Stimulated activated CD4-positive, alpha-beta T cell treated with anti-CD3 and anti-CD28 coated beads, Interleukin-1b, Interleukin-23, amount 100 ng/mL, for 24 hours (primary cell): ENCODE data around the gene HPN.
"Not testable (repeated sequence)": the region's sequence is repeated elsewhere in the genome, so short reads cannot be mapped to it uniquely, and the experiment has no call there.

Experiments
- DNase-seq, 4 experiments: peaks; one replicate each; pipeline ENCODE4 v3.0.0-alpha.2; 2020; ENCODE audit warnings: low read depth in 4 of 4, low spot score in 1 of 4

Gene HPN

DNA sequence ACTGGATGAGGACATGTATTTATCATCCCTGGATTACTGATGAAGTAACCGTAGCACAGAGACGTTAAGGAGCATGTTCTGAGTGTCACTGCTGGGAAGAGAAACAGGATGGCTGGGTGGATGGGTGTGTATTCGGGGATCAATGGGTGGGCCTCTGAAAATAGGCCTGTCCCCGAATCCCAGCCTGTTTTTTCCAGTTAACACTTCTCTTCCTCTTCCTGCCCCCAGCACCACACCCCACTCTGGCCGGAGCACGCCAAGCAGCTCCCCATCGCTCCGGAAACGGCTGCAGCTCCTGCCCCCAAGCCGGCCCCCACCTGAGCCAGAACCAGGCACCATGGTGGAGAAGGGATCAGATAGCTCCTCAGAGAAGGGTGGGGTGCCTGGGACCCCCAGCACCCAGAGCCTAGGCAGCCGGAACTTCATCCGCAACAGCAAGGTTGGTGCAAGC is 32.6 kb upstream of the HPN start:
- no peak for DNase-seq

DNA sequence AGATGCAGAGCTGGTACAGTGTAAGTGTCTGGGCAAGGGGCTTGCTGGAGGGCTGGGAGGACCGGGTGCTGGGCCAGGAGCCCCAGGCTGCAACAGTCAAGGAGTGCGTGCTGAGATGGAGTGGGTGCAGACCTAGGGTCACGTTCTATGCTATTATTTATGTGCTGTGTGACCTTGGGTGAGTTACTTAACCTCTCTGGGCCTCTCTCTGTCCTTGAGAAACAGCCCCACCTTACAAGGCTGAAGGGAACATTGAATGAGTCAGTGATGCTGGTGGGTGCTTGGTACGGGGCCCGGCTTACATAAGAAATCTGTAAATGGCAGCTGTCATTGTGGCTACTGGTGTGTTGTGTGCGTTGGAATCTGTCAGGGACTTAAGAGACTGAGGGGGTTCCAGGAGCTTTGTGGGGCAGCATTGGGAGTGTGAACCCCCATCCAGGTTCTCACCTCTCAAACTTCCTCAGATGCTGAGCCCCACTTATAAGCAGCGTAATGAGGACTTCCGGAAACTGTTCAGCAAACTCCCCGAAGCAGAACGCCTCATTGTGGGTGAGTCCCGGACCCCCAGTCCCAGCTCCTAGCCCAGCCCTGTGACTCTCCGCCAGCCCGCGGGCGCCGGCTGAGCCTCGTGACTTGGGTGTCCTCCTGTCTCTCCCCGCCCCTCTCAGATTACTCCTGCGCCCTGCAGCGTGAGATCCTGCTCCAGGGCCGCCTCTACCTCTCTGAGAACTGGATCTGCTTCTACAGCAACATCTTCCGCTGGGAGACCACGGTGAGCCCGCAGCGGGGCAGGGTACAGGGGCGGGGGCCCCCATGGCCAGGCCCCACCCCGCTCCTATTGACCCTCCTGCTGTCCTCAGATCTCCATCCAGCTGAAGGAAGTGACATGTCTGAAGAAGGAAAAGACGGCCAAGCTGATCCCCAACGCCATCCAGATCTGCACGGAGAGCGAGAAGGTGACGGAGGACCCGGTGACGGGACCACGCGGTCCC is 31.8 kb upstream of the HPN start:
- DNase-seq, result no peak

DNA sequence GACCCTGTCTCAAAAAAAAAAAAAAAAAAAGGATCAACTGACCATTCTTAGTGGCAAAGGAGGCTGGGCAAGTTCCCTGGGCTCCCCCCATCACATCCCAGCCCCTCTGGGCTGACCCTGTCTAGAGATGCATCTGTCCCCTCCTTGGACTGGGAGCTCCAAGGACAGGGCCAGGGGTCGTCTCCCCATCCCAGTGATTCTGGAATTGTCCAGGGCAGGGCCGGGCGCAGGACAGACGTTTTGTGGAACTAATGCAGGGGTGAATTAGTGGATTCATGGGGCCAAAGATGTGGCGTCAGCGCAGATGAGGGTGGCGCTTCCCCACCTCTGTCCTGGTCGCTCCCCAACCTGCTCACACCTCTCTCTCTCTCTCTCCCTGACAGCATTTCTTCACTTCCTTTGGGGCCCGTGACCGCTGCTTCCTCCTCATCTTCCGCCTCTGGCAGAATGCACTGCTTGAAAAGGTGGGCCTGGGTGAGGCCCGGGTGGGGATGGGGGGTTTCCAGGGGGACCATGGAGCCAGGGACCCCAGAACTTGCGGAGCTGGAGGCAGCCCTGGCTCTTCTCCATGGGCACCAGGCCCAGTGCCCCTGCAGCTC is 30.3 kb upstream of the HPN start:
- no peak for DNase-seq

GRCh38 chr19:35011737-35012682 is 29.5 kb upstream of the HPN start:
- DNase-seq, result no peak

DNA sequence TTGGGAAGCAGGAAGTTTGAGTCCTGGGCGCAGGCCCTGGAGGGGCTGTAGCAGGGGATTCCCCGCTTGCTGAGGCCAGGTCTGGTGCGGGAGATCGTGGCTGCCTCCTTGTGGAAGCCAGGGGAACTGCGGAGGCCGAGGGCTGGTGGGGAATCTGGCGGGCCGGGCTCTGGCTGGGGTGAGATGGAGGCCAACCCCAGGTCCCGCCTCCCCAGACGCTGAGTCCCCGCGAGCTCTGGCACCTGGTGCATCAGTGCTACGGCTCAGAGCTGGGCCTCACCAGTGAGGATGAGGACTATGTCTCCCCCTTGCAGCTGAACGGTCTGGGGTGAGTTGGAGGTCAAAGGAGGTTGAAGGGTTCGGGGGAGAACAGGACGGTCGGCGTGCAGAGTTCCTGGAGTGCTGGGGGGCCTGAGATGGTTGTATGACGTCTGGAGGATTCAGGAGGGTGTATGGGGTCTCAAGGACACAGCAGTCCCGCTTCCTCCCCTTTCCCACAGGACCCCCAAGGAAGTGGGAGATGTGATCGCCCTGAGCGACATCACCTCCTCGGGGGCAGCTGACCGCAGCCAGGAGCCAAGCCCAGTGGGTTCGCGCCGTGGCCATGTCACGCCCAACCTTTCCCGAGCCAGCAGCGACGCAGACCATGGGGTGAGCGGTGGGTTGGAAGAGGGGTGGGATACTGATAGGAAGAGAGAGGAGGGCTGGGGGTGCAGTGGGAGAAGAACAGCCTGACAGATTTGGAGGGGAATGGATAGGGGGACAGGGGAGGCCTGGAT is 28.3 kb upstream of the HPN start:
- DNase-seq, result peak; percentile 65 to 73 (median 70)

DNA sequence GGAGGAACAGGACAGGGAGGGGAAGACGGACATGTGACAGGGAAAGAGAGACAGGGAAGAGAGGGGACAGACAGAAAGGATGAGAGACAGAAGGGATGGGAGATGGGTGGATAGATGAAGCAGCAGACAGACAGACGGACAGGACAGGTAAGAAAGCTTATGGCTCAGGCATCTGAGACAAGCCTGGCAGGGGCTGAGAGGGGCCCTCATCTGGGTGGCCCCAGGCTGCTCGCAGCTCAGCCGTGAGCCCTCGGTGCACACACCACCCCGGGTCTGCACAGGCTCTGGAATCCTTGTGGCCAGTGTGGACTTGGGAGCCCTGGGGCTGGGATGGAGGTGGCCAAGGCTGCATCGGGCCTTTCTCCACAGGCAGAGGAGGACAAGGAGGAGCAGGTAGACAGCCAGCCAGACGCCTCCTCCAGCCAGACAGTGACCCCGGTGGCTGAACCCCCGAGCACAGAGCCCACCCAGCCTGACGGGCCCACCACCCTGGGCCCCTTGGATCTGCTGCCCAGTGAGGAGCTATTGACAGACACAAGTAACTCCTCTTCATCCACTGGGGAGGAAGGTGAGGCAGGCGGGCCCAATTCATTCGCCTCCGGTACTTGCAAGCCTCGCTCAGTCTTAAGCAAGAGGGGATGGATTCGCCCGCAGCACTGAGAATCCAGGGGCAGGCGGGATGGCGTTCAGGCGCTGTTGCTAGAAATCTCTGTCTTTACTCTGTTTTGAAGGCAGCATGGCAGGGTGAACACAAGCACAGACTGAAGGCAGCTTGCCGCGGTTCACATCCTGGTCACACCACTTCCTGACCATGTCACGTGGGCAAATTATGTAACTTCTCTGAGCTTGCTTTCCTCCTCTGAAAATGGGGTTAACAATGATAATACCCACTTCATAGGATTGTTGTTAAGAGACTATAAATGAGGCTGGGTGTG is 27.4 kb upstream of the HPN start:
- DNase-seq, result no peak

- DNase-seq, result not testable (repeated sequence)
These were observed 26.7 kb upstream of the HPN start for GRCh38 chr19:35014774-35015173.

DNA sequence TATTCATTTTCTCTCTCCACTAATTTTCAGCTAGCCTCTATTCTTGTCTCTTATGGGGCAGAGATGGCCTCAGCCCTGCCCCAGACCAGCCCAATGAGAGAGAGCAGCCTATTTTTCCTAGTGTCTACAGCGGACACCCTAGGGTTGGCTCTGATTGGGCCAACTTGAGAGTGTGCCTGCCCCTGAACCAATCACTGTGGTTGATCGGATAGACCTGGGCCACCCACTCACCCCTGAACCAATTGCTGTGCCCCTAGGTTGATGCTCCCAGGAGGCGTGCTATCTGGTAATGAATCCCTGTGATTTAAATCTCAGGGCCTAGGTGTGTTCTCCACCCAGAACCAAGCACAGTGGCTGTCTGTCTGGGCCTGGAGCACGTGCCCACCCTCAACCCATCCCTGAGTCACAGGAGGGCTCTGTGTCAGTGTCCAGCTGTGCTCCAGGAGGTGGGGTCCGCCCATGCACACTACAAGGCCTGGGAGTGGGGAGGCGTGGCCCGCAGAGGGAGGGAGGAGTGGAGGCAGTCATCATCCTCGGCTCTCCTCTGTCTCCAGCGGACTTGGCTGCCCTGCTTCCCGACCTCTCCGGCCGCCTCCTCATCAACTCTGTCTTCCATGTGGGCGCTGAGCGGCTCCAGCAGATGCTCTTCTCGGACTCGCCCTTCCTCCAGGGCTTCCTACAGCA is 26.1 kb upstream of the HPN start:
- no peak for DNase-seq

DNA sequence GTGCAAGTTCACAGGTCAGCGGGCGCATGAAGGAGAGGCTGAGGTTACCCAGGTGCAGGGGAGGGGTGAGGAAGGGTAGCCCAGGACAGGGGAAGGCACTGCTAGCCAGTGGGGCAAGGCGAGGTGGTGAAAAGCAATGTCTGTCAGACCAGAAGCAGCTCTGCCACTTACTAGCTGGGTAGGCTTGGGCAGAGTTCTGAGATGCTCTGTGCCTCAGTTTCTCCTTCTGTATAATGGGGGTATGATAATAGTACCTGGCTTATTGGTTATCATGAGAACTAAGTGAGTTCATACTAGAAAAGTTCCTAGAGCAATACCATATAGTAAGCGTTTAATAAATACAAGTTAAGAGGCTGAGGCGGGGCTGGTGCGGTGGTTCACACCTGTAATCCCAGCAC is 25.6 kb upstream of the HPN start:
- no peak for DNase-seq

DNA sequence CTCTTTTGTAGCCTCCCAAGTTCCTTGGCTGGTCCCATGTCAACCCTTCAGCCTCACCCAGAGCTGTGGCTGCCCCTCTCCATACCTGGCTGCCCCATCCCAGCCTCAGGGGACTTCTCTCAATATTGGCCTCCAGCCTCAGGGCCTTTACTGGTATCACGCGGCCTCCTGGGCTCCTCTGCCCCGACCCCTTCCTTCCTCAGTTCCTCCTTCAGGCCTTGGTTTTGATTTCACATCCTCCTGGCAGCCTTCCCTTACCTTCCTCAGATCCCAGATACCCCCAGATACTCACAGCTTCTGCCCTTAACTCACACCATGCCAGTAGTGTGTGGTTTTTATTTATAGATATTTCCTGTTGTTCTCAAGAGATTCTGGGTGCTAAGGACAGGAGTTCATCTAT is 24.0 kb upstream of the HPN start:
- no peak for DNase-seq

DNA sequence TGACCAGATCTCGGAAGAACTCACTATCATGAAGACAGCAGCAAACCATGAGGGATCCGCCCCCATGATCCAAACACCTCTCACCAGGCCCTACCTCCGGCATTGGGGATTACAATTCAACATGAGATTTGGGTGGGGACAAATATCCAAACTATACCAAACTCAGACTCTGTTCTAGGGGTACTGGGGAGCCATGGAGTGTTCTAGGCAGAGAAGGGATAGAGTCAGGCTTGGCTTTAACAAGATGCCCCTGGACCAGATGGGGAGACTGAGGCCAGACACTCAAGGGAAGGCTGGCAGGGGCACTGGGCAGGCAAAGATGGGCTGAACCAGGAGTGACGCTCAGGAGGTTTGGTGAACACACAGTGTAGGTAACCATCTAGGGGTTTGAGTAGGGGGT is 23.1 kb upstream of the HPN start:
- DNase-seq, result no peak

DNA sequence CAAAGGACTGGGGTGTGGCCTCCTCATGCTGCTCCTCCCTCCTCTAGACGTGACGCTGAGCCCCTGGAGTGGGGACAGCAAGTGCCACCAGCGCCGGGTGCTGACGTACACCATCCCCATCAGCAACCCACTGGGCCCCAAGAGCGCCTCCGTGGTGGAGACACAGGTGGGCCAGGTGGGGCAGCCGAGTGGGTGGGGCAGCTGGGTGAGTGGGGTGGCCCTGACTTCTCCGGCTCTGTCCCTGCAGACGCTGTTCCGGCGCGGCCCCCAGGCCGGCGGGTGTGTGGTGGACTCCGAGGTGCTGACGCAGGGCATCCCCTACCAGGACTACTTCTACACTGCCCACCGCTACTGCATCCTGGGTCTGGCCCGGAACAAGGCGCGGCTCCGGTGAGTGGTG is 22.4 kb upstream of the HPN start:
- no peak for DNase-seq

DNA sequence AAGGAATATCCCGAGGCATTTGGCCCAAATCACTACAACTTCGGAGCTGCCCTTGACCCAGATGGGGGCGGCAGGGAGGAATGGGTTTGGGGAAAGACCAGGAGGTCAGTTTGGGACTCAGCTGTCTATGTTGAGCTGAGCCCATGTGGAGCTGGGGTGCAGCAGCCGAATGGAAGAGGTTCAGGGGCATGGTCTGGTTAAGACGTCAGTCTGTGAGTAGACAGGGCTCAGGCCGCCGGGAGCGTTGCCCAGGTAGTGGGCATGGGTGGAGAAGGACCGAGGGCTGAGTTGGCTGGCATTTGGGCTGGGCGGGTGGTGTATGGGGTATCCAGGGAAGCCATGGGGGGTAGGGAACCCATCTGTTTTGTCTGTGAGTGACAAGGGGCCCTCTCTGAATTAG is 20.5 kb upstream of the HPN start:
- DNase-seq, result no peak

DNA sequence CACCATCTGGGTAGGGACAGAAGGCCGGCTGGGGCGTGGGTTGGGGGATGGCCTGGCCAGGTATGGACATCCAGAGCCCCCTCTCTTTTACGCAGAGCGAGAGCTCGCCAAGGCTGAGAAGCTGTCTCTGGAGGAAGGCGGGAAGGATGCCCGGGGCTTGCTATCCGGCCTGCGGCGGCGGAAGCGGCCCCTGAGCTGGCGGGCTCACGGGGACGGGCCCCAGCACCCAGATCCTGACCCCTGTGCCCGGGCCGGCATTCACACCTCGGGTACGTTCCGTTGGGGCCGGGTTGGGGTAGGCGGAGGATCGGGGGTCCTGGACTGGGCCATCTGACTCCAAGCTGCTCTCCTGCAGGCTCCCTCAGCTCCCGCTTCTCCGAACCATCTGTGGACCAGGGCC is 19.9 kb upstream of the HPN start:
- DNase-seq, result no peak

DNA sequence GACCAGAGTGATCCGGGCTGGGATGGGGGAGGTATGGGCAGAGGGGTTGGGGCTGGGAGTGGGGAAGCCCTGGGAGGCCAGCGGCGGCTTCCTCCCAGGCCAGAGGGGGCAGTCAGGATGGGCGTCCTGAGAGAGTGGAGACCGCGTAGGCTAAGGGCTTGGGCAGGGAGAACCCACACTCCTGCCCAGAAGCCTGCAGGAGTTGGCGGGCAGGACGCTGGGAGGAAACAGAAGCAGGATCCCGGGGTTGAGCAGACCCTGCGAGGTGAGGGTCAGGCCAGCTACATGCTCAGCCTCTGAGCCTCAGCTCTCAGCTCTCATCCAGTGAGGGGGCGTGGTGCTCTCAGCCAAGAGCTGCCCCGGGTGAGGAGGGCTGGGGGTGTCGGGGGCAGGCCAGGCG is 19.1 kb upstream of the HPN start:
- DNase-seq, result no peak

GRCh38 chr19:35023428-35023827 is 18.1 kb upstream of the HPN start:
- DNase-seq, result no peak

DNA sequence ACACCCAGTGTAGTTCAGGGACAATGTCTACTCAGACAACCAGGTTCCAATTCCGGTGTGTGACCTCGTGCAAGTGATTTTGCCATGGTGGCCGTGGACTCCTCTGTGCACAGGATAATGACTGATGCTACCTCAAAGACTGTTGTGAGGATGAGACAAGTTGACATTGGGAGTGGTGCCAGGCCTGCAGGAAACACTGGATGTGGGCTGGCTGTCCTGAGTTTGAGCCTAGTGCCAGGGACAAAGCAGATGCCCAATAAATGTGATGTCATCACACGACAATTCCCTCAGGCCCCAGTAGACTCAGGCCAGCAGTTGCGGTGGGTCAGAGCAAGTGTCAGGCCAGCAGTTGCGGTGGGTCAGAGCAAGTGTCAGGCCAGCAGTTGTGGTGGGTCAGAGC is 17.4 kb upstream of the HPN start:
- no peak for DNase-seq

GRCh38 chr19:35025969-35026368 is 15.6 kb upstream of the HPN start:
- DNase-seq, result no peak

DNA sequence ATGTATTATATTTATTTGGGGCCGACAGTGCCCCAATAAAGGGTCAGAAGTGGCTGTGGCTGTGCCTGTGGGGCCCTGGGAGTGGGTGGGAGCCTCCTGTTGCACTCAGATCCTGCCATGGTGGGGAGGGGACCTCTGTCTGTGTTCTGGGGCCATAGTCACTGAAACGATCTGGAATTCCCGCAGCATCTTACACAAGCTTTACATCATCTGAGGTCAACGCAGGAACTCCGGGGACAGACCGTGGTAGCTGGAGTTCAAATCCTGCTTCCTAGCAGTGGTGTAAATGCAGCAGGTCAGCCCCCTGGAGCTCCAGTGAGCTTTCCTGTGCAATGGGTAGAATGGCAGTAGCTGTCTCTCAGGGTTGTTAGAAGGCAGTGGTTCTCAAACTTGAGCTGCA is 15.1 kb upstream of the HPN start:
- no peak for DNase-seq
